ENCODE data around the gene NCEH1. TPM values are rescaled to one million over a fixed set of nuclear protein-coding genes. Genes with fewer than 3 reads are reported as not detected.

Gene NCEH1
- total and polyA plus RNA-seq, 2 experiments from 2014 or later: 1.8 to 4.9 TPM

GRCh38 chr3:172750368-172751174, 39.7 kb upstream of the NCEH1 start, which contains the start of gene ECT2 (continued):
- TF ChIP-seq EZH2 (IDR thresholded peaks at IDR 0.05; ENCODE audit: low read depth, unreplicated experiment) (no peak), EZH2phosphoT487 (IDR thresholded peaks at IDR 0.05; ENCODE audit: unreplicated experiment) (no peak), CREB1 (CRISPR knock-in tag; IDR thresholded peaks at IDR 0.05; ENCODE audit: low read depth) (0 out of 2 replicates have a peak, but pooled peaks have one; percentile 5), JUNB (IDR thresholded peaks at IDR 0.05; ENCODE audit: unreplicated experiment) (no peak), NANOG (IDR thresholded peaks at IDR 0.05; ENCODE audit: borderline replicate concordance) (no peak), POLR2AphosphoS5 (IDR thresholded peaks at IDR 0.05; ENCODE audit: low read depth) (peak; percentile 92), STAT1 (IDR thresholded peaks at IDR 0.05; ENCODE audit: unreplicated experiment) (no peak)
- TF ChIP-seq, protein P1, sequence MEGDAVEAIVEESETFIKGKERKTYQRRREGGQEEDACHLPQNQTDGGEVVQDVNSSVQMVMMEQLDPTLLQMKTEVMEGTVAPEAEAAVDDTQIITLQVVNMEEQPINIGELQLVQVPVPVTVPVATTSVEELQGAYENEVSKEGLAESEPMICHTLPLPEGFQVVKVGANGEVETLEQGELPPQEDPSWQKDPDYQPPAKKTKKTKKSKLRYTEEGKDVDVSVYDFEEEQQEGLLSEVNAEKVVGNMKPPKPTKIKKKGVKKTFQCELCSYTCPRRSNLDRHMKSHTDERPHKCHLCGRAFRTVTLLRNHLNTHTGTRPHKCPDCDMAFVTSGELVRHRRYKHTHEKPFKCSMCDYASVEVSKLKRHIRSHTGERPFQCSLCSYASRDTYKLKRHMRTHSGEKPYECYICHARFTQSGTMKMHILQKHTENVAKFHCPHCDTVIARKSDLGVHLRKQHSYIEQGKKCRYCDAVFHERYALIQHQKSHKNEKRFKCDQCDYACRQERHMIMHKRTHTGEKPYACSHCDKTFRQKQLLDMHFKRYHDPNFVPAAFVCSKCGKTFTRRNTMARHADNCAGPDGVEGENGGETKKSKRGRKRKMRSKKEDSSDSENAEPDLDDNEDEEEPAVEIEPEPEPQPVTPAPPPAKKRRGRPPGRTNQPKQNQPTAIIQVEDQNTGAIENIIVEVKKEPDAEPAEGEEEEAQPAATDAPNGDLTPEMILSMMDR (conservative IDR thresholded peaks at IDR 0.05; ENCODE audit: low read depth in 2 of 2): peak; percentile 49 to 68
- TF ChIP-seq, protein P2, sequence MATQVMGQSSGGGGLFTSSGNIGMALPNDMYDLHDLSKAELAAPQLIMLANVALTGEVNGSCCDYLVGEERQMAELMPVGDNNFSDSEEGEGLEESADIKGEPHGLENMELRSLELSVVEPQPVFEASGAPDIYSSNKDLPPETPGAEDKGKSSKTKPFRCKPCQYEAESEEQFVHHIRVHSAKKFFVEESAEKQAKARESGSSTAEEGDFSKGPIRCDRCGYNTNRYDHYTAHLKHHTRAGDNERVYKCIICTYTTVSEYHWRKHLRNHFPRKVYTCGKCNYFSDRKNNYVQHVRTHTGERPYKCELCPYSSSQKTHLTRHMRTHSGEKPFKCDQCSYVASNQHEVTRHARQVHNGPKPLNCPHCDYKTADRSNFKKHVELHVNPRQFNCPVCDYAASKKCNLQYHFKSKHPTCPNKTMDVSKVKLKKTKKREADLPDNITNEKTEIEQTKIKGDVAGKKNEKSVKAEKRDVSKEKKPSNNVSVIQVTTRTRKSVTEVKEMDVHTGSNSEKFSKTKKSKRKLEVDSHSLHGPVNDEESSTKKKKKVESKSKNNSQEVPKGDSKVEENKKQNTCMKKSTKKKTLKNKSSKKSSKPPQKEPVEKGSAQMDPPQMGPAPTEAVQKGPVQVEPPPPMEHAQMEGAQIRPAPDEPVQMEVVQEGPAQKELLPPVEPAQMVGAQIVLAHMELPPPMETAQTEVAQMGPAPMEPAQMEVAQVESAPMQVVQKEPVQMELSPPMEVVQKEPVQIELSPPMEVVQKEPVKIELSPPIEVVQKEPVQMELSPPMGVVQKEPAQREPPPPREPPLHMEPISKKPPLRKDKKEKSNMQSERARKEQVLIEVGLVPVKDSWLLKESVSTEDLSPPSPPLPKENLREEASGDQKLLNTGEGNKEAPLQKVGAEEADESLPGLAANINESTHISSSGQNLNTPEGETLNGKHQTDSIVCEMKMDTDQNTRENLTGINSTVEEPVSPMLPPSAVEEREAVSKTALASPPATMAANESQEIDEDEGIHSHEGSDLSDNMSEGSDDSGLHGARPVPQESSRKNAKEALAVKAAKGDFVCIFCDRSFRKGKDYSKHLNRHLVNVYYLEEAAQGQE (IDR thresholded peaks at IDR 0.05; ENCODE audit: unreplicated experiment): peak; percentile 10
- TF ChIP-seq, protein P3, sequence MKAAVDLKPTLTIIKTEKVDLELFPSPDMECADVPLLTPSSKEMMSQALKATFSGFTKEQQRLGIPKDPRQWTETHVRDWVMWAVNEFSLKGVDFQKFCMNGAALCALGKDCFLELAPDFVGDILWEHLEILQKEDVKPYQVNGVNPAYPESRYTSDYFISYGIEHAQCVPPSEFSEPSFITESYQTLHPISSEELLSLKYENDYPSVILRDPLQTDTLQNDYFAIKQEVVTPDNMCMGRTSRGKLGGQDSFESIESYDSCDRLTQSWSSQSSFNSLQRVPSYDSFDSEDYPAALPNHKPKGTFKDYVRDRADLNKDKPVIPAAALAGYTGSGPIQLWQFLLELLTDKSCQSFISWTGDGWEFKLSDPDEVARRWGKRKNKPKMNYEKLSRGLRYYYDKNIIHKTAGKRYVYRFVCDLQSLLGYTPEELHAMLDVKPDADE (IDR thresholded peaks at IDR 0.05): peak; percentile 59

- no peak overlapping the region for H2AFZ ChIP-seq
- no peak for TF ChIP-seq JUNB (IDR thresholded peaks at IDR 0.05; ENCODE audit: unreplicated experiment)
- TF ChIP-seq, protein P1 (conservative IDR thresholded peaks at IDR 0.05; ENCODE audit: low read depth in 2 of 2): no peak
- no peak for TF ChIP-seq CREB1 (CRISPR knock-in tag; IDR thresholded peaks at IDR 0.05; ENCODE audit: low read depth)
- TF ChIP-seq NANOG (IDR thresholded peaks at IDR 0.05; ENCODE audit: borderline replicate concordance): no peak
- no peak for TF ChIP-seq ZNF114 (CRISPR knock-in tag; IDR thresholded peaks at IDR 0.05)
- TF ChIP-seq POLR2AphosphoS5 (IDR thresholded peaks at IDR 0.05; ENCODE audit: low read depth): no peak
- TF ChIP-seq, protein P3 (IDR thresholded peaks at IDR 0.05): no peak
- TF ChIP-seq EZH2phosphoT487 (IDR thresholded peaks at IDR 0.05; ENCODE audit: unreplicated experiment): no peak
- no peak for TF ChIP-seq ZNF331 (CRISPR knock-in tag; IDR thresholded peaks at IDR 0.05; ENCODE audit: low read depth)
- TF ChIP-seq STAT1 (IDR thresholded peaks at IDR 0.05; ENCODE audit: unreplicated experiment): no peak
- TF ChIP-seq EZH2 (IDR thresholded peaks at IDR 0.05; ENCODE audit: low read depth, unreplicated experiment): no peak
These were observed 39.2 kb upstream of the NCEH1 start for GRCh38 chr3:172750069-172750367.

More at GRCh38 chr3:172750069-172750367, 39.2 kb upstream of the NCEH1 start:
- ATAC-seq (peak; percentile 13), DNase-seq (ENCODE audit: low spot score) (no peak)
- H3K9me3 Mint-ChIP-seq: no peaks in the 10 kb centered on the region
- peak overlapping the region; percentile 69 for H3K4me2 ChIP-seq
- H3F3A ChIP-seq (replicated peaks; ENCODE audit: low read depth): no peaks in the 10 kb centered on the region
- peaks cover 41% of the 10 kb centered on the region for H3K79me2 ChIP-seq (replicated peaks; ENCODE audit: insufficient read depth)
- peaks cover 33% of the 10 kb centered on the region for H3K4me1 ChIP-seq (ENCODE audit: insufficient read depth)
- peak overlapping the region; percentile 79 for H3K27ac ChIP-seq (ENCODE audit: low read depth)
- H3K27me3 Mint-ChIP-seq (ENCODE audit: insufficient read depth, low read depth, poor library complexity): peaks cover 3% of the 10 kb centered on the region
- peaks cover 15% of the 10 kb centered on the region for H4K20me1 ChIP-seq (replicated peaks; ENCODE audit: insufficient read depth)
- peaks cover 37% of the 10 kb centered on the region for H3K4me1 Mint-ChIP-seq
- peak overlapping the region; percentile 92 for H3K4me3 Mint-ChIP-seq
- H3K4me3 ChIP-seq: peak overlapping the region; percentile 47
- no peaks in the 10 kb centered on the region for H3K9me2 ChIP-seq (ENCODE audit: insufficient read depth)
- H3K36me3 ChIP-seq (ENCODE audit: insufficient read depth): 0 out of 2 replicates have a peak, but pooled peaks cover 7% of the 10 kb centered on the region
- H3K36me3 Mint-ChIP-seq (ENCODE audit: low read depth): peaks cover 22% of the 10 kb centered on the region
- H3K27me3 ChIP-seq (ENCODE audit: insufficient read depth): no peaks in the 10 kb centered on the region
- H3K27ac Mint-ChIP-seq: peak overlapping the region; percentile 95
